NCI-H748 (cell line): Measurements from ENCODE around the gene GFRA1.

ENCODE experiments used
- DNase-seq: peaks from one replicate; lab custom pipeline; 2025; ENCODE audit not compliant: unreplicated experiment; lab: John Stamatoyannopoulos, UW

Gene GFRA1

DNA sequence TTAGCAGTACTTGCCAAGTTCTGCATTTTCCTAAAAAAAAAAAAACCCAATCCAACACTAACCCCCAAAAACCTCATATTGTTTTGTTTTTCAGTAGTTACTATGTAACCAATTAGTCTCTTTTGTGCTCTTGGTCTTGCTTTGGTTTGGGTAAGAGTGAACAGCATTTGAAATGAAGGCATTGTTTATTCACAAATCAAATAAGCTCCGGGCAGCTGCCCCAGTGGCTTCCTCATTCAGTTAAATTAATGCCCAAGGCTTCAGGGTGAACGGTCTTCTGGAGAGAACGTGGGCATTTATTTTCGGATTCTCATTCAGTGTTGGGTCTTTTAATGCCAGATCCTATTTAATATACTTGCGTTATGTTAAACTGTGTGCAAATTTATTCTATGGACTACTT lies 108.7 kb downstream of the GFRA1 start:
- DNase-seq = no peak

DNA sequence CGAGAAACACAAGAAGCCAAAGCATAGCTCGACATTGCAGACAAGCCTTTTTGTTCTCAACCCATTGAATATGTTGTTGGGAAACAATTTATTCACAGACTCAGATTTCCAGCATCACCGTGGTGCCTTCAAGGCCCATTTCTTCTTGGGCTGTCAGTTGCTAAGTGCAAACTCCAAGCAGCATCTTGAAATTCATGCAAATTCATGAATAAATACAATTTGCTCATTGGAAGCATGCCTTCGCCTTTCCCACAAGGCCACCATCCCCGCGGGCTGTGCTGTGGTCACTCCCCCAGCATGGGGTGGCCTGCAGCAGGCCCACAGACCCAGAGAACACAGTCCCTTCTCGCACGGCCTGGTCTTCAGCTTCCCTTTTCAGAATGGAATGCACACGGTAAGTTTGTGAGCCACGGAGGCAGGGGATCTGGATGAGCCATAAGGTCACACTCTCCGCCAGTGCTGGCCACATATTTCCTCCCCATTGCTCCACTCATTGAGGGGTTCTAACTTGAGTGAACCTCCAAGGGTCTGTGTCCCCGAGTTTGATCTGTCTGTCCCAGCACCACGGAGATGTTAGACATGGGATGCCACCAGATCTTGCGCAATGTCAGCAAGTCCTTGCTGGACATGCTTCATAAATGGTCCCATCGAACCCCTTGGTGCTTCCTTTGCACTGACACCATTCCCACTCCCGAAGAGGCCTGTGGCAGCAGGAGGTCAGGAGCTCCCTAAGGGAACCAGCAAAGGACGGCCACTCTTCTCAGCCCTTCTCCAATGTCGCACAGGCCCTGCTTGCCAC lies 109.5 kb downstream of the GFRA1 start:
- no peak for DNase-seq

DNA sequence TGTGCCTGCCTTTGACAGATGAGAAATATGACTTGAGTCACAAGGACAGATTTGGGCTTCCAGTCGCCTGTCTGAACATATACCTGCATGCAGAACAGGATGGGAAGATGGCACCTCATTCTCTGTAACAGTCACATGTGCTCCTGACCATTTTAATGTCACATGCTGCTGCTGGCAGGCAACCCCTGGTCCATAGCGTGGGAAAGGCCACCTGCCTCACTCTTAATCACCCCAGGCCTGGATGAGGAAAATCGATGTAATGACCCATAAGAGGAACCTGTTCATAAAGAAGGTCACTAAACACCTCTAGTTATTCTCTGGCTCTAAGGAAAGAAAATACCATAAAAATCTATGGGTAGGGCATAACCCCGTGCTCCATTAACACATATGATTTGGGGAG lies 110.2 kb downstream of the GFRA1 start:
- DNase-seq = no peak

DNA sequence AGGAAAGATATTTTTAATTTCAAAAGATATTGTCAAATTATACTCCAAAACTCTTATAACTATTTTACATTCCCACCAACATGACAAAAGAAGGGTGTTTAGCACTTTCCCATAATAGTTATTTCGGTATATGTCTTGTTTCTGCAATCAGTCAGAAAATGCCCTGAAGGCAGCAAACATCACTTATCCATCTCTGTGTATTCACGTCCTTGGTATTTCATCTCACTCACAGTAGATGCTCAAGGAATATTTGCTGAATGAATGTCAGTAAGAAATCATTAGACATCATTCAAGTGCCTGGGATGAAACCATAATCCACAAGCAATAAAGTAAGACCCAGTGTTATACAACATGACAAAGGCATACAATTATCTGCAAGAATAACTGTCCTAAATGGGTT lies 112.7 kb downstream of the GFRA1 start:
- DNase-seq = no peak

DNA sequence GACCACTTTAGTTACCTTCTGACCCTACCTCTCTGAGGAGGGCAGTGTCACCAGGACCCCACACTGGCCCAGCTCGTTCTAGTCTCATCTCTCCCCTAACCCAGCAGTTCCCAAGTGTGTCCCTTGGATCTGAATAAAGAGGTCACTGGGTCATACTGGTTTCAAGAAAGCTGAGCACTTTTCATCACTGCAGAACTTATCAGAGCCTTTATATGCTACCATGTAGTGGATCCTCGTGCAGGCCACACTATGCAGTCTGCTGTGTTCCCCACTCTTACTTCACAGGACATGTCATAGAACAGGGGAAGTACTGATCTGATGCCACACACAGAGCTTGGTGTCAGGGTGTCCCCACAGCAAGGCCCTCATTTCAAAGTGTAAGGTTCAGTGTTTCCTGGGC lies 113.8 kb downstream of the GFRA1 start:
- no peak for DNase-seq

DNA sequence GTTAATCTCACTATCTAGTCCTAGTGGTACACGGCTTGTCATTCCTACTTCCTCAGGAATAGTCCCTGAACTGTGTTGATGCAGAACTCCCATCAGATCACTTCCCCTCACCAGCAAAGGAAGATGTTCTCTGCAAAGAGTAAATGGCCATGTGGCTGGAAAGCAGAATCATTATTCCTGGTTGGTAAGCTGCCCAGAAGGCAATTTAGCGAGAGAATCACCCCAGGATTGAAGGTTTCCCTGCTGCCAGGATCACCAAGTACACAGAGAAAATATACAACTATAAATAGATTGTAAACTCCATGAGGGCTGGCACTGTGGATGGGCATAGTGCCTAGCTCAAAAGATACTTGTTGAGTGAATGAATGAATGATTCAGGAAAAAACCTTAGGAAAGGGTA lies 115.0 kb downstream of the GFRA1 start:
- DNase-seq = no peak

DNA sequence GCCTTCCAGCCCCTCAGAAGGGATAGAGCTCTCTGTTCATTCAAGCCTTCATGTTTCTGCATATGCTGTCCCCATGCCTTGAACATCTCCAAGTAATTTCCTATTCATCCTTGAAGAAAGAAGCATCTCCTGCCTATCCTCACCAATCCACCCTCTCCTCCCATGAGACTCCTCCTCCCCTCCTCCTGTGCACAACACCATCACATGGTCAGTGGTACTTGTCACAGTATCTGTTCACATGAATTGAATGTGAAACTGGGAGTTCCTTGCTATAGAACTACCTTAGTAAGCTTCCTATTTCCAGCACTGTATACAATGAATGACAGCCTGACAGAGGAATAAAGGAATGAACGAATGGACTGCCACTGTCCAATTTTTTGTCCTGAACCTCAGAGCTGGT lies 115.5 kb downstream of the GFRA1 start:
- DNase-seq = no peak

DNA sequence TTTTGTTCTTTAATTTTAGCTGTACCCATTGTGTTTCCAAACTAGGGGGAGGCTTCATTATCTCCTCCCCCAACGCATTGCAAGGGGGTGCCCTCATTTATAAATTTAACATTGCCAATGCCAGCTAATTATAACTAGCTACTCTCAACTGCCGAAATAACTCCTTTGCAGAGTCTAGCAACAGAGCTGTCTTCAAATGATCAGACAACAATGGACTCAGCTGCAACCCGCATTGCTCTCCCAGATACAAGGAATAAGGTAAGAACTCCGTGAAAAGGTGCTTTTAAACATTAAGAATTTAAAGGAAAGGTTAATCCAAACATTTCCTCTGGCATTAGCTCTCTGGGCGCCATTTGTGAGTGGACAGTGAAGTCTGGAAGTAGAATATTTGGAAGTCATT lies 116.2 kb downstream of the GFRA1 start:
- no peak for DNase-seq

DNA sequence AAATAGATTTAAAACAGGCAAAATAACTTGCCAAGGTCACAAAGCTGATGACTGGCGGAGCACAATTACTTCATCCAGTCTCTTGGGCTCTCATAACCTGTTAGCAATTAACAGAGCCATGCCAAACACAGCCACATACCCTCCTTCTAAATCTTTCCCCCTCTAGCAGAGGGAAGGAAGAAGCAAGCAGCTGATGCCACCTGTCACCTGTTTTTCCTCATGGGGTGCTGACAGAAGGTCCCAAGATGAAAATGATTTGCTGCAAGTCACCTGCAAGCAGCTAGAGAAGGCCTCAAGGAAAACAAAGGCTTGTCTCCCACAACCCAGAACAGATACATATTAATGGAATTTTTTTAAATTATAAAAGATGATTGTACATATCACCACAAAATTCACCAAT lies 117.8 kb downstream of the GFRA1 start:
- DNase-seq = no peak

DNA sequence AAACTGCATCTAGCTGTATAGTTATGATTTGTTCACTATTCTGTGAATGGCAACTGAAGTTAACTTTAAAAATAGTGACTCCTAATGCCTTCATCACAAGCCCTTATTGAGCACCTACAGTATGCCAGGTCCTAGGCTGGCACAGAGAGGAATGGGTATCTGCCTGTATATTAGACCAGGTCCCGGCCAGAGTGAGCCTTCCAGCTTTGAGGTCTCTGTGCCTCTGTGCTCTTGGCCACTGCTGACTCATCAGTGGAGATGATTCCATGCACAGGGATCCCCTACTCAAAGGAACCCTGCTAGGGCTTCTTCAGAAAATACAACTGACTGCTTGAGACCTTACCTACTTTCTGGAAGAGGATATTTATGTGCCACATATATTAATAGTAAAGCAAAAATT lies 118.4 kb downstream of the GFRA1 start:
- no peak for DNase-seq

DNA sequence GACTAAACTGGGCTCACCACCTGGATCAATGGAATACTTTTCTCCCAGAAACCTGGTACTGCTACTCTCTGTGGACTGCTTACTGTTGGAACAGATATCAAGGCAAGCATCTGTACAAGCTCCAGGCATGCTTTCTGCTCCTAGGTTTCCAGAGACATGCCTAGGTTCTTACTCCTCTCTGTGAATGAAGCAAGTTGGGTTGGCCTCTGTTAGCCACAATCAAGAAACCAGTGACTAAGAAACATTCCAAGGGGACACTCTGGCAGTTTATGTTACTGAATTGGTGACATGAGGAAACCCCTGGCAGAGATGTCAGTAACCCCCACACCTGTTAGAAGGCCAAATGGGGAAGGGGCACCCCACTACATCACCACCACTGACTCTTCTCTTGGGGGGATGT lies 121.9 kb downstream of the GFRA1 start:
- DNase-seq = no peak

DNA sequence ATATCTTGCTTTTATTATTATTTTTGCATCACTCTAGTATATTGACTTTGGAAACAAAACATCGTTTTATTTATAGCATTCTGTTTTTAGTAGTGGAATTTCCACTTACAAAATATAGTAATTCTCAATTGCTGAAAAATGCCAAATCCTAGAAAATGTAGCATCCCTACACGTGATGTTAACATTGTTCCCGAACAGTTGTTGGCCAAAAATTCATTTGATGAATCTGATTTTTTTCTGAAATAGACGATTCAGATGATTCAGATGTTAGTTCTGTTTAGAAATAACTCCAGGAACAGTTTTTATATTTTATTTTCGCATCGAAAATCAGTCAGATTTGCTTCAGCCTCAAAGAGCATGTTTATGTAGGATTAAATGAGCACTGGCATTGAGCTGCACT lies 122.4 kb downstream of the GFRA1 start:
- no peak for DNase-seq

DNA sequence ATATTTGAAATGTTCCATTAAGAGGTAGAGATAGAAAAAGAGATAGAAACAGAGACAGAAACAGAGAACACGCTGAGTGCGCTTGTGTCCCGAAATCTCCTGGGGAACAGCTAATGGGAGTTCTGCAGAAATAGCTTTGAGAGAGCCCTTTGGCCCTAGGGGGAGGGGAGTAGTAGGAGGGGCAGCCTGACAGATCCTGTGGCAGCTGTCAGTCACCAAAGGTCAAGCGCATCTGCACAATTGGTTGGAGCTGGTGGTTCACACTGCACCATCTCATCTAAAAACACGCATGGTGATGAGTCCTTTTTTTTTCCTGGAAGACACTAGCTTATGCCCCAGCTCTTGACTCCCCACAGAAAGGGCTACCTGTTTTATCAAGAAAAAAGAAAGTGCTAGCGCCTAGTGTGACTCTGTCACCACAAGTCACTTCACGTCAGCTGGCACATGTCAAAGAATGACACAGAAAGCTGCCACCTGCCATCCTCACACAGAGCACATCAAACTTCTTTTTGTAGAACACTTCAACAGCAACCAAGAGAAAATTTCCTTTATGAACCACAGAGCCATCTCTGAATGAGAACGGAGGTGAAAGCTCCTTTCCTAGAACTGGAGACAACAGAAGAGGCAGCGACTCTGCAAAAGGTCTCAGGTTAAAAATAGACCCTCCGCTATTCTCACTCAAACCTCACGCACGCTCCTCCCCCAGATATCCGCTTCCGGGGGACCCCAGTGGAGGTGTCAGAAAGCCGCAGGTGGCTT lies 125.7 kb downstream of the GFRA1 start:
- DNase-seq = no peak

DNA sequence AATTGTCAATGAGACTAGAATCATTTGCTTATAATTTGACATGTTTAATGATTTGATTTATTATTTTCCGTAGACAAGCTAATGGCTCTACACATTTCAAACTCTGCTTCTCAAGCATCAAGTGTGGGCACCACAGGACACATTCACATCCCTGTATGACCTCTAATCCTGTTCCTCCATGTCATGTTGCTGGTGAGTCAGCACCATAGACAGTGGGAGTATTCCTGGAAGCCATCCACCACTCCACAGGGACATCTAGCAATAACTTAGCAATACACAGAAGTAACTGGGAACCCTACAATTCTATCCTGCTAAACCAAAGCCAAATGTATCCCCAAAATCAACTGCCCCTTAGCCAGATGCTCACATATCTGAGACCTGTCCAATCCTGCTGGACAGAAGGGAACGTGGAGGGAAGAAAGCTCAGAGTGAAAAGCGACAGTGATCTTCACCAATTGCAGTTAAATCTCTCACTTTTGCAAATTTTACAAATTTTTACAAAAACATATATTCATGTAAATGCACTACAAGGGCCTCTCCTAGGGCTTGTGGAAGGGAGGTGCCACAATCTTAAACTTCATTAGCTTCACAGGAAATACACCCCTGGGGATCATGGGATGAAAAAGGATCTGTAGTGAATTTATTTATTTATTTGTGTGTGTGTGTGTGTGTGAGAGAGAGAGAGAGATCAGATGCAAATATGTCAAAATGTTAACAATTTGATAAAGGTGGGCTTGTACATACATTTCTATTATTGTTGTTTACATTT lies 126.5 kb downstream of the GFRA1 start:
- DNase-seq = no peak

DNA sequence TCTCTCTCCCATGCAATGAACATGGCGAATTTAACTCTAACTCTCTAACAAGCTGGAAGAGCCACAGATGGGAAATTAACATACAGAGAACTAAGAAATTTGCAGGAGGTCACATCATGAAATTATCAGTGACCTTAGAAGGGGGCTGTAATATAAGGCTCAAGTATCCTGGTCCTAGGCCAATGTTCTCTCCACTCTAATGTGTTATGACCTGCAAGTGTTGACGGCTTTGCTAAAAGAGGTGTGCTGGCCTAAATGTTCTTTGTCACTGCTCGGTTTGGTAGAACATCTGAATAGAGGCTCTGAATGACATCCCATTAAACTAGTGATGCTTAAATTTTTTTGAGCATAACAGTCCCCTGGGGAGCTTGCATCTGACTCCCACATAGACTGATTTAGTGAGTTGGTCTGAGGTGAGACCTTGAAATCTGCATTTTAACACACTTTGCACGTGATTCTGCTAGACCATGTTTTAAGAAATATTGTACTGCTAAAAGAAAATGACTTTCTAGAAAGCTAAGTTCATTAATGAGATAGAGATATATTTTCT lies 129.3 kb downstream of the GFRA1 start:
- DNase-seq = no peak

DNA sequence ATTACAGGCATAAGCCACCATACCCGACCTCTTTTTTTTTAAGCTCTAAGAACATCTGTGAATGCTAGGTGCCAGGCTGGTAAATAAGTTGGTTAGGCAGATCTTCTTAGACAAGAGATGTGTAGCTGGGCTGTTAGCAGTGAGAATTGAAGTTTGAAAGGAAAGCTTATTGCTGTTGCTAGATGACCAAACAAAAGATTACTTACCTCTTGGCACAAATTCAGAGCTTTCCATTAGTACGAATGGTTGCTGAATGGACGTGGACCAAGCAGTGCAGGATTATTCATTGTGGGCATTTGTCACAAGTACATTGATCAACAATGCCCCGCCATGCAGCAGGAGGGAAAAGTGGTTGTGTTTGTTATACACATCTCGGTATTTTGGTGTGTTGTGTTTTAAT lies 131.2 kb downstream of the GFRA1 start:
- peak; percentile 44 for DNase-seq

DNA sequence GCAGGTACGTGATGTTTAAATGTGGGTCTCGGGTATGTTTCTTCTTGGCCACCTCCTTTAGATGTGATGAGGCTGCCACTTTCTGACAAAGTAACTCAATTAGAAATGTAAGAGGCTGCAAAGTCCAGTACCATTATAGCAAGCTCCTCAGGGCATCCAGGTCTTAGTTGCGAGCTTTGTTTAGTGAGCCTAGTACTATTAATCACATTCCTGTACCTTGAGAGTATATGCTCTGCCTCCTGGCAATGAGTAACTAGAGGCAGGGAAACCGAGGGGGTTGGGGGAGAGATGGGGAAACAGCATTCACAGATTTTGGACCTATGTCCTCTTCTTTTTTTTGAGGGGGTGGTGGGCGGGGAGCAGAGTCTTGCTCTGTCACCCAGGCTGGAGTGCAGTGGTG lies 131.8 kb downstream of the GFRA1 start:
- no peak for DNase-seq

DNA sequence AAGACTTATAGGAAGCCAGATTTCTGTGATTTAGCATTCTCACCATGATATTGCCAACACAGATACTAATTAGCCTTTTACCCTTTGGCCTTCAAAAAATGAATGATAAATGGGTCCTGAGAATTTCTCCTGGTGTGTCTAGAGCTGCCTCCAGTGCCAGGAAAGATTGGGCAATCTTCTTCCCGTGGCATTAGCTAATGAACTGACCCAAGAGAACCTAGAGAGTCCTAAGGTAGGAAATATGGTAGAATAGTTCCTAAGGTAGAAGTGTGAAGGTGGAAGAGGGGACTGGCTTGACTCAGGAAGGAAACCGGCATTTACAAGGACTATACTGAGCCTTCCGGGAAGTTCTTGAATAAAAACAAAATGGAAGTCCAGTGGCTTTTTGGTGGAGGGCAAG lies 133.1 kb downstream of the GFRA1 start:
- DNase-seq = no peak

DNA sequence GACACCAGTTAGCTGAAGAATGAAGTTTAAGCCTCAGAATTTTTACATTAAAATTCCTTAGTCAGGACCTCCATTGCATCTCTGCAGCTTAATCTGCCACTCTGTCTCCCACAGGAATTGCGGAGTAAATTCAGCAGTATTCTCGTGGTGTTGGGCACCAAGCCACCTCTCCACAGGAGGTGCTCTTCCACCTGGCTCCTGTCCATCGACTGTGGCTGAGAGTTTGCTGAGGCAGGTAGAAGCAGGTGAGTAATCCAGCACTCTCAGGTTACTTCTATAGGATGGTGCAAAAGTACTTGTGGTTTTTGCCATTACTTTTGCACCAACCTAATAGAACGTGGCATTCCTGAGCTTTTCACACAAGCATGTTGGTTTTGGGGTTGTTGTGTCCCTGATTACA lies 134.1 kb downstream of the GFRA1 start:
- DNase-seq = peak; percentile 50

DNA sequence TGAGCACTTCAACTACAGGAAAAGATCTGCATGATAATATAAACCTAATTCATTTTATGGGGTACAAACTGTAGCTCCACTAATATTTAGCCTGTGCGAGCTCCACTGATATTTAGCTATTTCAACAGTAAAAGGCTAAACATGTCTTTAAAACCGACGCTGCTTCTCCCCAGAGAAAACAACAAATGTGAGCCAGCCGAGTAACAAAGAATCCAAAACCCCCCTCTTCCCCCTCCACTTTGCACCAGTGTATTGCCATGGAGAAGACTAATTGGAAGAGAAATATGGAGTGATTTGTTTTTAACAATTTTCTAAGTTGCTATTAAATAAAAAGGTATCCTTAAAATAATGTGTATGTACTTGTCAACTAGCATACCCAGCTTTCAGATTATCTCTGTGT lies 136.7 kb downstream of the GFRA1 start:
- no peak for DNase-seq

DNA sequence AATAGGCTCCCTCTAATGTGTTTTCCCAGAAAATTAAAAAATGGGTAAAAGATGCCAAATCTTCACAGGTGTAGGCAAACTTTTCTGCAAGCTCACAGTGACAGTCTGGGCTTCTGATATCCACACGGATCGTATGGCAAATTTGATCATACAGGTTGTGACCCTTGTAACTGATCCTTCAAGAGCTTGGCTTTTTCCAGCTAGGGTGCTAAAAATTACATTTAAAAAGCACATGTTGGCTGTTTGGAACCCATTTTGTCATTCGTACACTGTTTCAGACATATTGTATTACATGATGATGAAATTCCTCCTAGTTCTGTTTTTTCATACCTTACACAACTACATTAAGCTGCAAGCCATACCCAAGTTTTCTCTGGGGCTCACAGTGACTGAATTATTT lies 138.7 kb downstream of the GFRA1 start:
- DNase-seq = no peak

DNA sequence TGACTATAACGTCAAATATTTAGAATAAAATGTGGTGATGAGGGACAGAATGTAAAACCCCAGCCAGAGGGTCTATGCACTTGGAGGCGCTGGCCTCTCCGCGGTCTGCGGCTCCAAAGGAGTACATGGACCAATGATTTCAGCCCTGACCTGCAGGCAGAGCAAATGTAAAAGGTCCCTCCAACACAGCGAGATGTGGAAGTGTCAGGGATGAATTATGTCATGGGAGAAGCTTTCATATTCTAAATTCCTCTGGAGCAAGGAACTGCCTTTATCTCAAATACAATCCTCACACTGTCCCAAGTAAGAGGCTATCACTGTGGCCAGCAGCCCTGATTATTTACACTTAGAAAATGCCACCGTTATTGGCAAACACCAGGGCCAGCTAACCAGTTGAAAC lies 139.4 kb downstream of the GFRA1 start:
- no peak for DNase-seq
